RWPE2 (cell line): ENCODE results near the gene OR52E2.
"Not testable (repeated sequence)": the region's sequence is repeated elsewhere in the genome, so short reads cannot be mapped to it uniquely, and the experiment has no call there.

ENCODE experiments used
- ATAC-seq: fragments of 200-7000 bp; cut with Tn5 transposase; 3 replicates; pipeline ENCODE4 v1.9.1; 2021; ENCODE audit warnings: low read depth
- DNase-seq: peaks from one replicate; pipeline ENCODE4 v3.0.0-alpha.2; 2020; ENCODE audit warnings: low spot score
- H3K27ac ChIP-seq: fragments of 450-650 bp; 2 replicates; pipeline ENCODE4 v1.5.1; 2017; ENCODE audit warnings: mild to moderate bottlenecking; ENCODE audit not compliant: poor library complexity, severe bottlenecking
- H3K27me3 ChIP-seq: fragments of 250-450 bp; sonication (Bioruptor Pico); 2 replicates; pipeline ENCODE4 v1.5.1; 2021; ENCODE audit warnings: mild to moderate bottlenecking, moderate library complexity; ENCODE audit not compliant: insufficient read depth, poor library complexity, severe bottlenecking
- H3K36me3 ChIP-seq: fragments of 250-450 bp; sonication (Bioruptor Pico); 2 replicates; pipeline ENCODE4 v1.5.1; 2020; ENCODE audit warnings: low read depth, mild to moderate bottlenecking, moderate library complexity
- H3K4me1 ChIP-seq: fragments of 250-450 bp; sonication (Bioruptor Pico); 2 replicates; pipeline ENCODE4 v1.5.1; 2021; ENCODE audit warnings: mild to moderate bottlenecking, moderate library complexity; ENCODE audit not compliant: insufficient read depth, poor library complexity, severe bottlenecking
- H3K4me3 ChIP-seq: fragments of 250-450 bp; sonication (Bioruptor Pico); 2 replicates; pipeline ENCODE4 v1.5.1; 2021; ENCODE audit warnings: mild to moderate bottlenecking, moderate library complexity; ENCODE audit not compliant: severe bottlenecking
- H3K9me3 ChIP-seq: fragments of 250-450 bp; sonication (Bioruptor Pico); 2 replicates; pipeline ENCODE4 v1.5.1; 2021; ENCODE audit warnings: mild to moderate bottlenecking, moderate library complexity; ENCODE audit not compliant: severe bottlenecking
- CTCF ChIP-seq: fragments of 450-650 bp; IDR thresholded peaks from one replicate; pipeline ENCODE4 v1.5.1; 2017; ENCODE audit warnings: mild to moderate bottlenecking, moderate library complexity; ENCODE audit not compliant: poor library complexity, severe bottlenecking

Gene OR52E2

GRCh38 chr11:5071799-5072198, 12.4 kb upstream of the OR52E2 start:
- Histone ChIP-seq H3K27ac (no peak overlapping the region), H3K36me3 (no peaks in the 10 kb centered on the region), H3K4me3 (no peak overlapping the region), H3K27me3 (no peaks in the 10 kb centered on the region), H3K9me3 (no peaks in the 10 kb centered on the region), H3K4me1 (no peaks in the 10 kb centered on the region)
- no peak for ATAC-seq
- DNase-seq = no peak
- TF ChIP-seq CTCF = no peak

- Histone ChIP-seq H3K27me3 (no peaks in the 10 kb centered on the region), H3K9me3 (no peaks in the 10 kb centered on the region), H3K36me3 (no peaks in the 10 kb centered on the region), H3K4me3 (no peak within 1 kb of the TSS), H3K4me1 (no peaks in the 10 kb centered on the region), H3K27ac (no peak within 1 kb of the TSS)
- DNase-seq (no peak), ATAC-seq (no peak)
- TF ChIP-seq CTCF = no peak
These were observed 9.8 kb upstream of the OR52E2 start, which contains the start of gene OR52E1 for GRCh38 chr11:5069272-5069671. OR52E1 (plus strand) TSS chr11:5069572.

GRCh38 chr11:5065027-5065426, 5.6 kb upstream of the OR52E2 start:
- Histone ChIP-seq H3K27me3 (peaks cover 4% of the 10 kb centered on the region), H3K4me3 (no peak overlapping the region), H3K27ac (no peak overlapping the region), H3K4me1 (no peaks in the 10 kb centered on the region), H3K36me3 (no peaks in the 10 kb centered on the region), H3K9me3 (no peaks in the 10 kb centered on the region)
- TF ChIP-seq CTCF = no peak
- ATAC-seq = no peak
- no peak for DNase-seq

- H3K27ac ChIP-seq, DNase-seq, ATAC-seq, H3K4me1 ChIP-seq, H3K9me3 ChIP-seq, H3K4me3 ChIP-seq, H3K36me3 ChIP-seq, H3K27me3 ChIP-seq: not testable (repeated sequence)
These were observed 748 bp downstream of the OR52E2 start for GRCh38 chr11:5058679-5059078.

GRCh38 chr11:5046754-5047330, 12.6 kb downstream of the OR52E2 start:
- H3K4me3 ChIP-seq = no peak overlapping the region
- H3K4me1 ChIP-seq = no peaks in the 10 kb centered on the region
- no peak for ATAC-seq
- TF ChIP-seq CTCF = no peak
- no peaks in the 10 kb centered on the region for H3K27me3 ChIP-seq
- DNase-seq = no peak
- H3K9me3 ChIP-seq = no peaks in the 10 kb centered on the region
- H3K36me3 ChIP-seq = no peaks in the 10 kb centered on the region
- H3K27ac ChIP-seq = no peak overlapping the region
